DMS153 treated with DMSO at 0.1 percent for 48 hours (cell line): ENCODE data around the gene SDF2L1.

ENCODE experiments used
- DNase-seq: peaks from one replicate; lab custom pipeline; 2025; ENCODE audit not compliant: unreplicated experiment; lab: John Stamatoyannopoulos, UW

Gene SDF2L1

GRCh38 chr22:21622011-21622918 is 19.8 kb upstream of the SDF2L1 start:
- DNase-seq, result no peak

GRCh38 chr22:21622919-21623647 is 19.0 kb upstream of the SDF2L1 start:
- DNase-seq, result no peak

- no peak for DNase-seq
These were observed 18.5 kb upstream of the SDF2L1 start for GRCh38 chr22:21623648-21623970.

- DNase-seq, result no peak
These were observed 17.8 kb upstream of the SDF2L1 start for GRCh38 chr22:21624120-21624879.

- no peak for DNase-seq
These were observed 17.0 kb upstream of the SDF2L1 start for GRCh38 chr22:21624880-21625791.

- DNase-seq, result no peak
These were observed 15.9 kb upstream of the SDF2L1 start for GRCh38 chr22:21626073-21626734.

GRCh38 chr22:21626735-21627469 is 15.2 kb upstream of the SDF2L1 start:
- no peak for DNase-seq

GRCh38 chr22:21628386-21629254 is 13.5 kb upstream of the SDF2L1 start:
- no peak for DNase-seq

GRCh38 chr22:21629255-21630149 is 12.6 kb upstream of the SDF2L1 start, which contains the start of gene YDJC:
TSS of gene YDJC (minus strand) at chr22:21630022. CDS start at chr22:21630014, 8 bp downstream.
- DNase-seq, result peak; percentile 89

GRCh38 chr22:21631025-21631424 is 11.1 kb upstream of the SDF2L1 start:
- no peak for DNase-seq

- DNase-seq, result peak; percentile 15
These were observed 9.7 kb upstream of the SDF2L1 start, which contains the start of gene CCDC116 for GRCh38 chr22:21632237-21632895. TSS of gene CCDC116 (plus strand) at chr22:21632760. CDS start at chr22:21633182, 422 bp downstream.

- no peak for DNase-seq
These were observed 9.2 kb upstream of the SDF2L1 start for GRCh38 chr22:21632931-21633330.

- no peak for DNase-seq
These were observed 8.6 kb upstream of the SDF2L1 start for GRCh38 chr22:21633481-21633880.

GRCh38 chr22:21634081-21634480 is 8.0 kb upstream of the SDF2L1 start:
- DNase-seq, result no peak

GRCh38 chr22:21634844-21635243 is 7.3 kb upstream of the SDF2L1 start:
- DNase-seq, result no peak

- DNase-seq, result no peak
These were observed 6.2 kb upstream of the SDF2L1 start for GRCh38 chr22:21635771-21636510.
